Common myeloid progenitor, CD34-positive (primary cell): Measurements from ENCODE around the gene CYP27B1.

Experiments
- CTCF ChIA-PET: fragments of 350-600 bp; sonication (Branson Sonifier 250); formaldehyde crosslinking; loops from one replicate; lab custom pipeline; 2021; ENCODE audit warnings: antibody characterized with exemption; lab: Charles Lee
- POLR2A ChIA-PET: fragments of 350-600 bp; sonication (Branson Sonifier 250); formaldehyde crosslinking; loops from one replicate; lab custom pipeline; 2021; ENCODE audit warnings: antibody characterized with exemption; lab: Charles Lee
- DNase-seq, 3 donors: peaks; one replicate each; pipeline versions ENCODE4 v3.0.0 to v3.0.0-alpha.2; 2013
- H3K27ac ChIP-seq, 2 experiments: 1 replicate in 1 of 2; 2 replicates in 1 of 2; pipeline ENCODE4 v1.7.0; 2013; ENCODE audit warnings: inconsistent platforms in 2 of 2, low read length in 2 of 2, mild to moderate bottlenecking in 2 of 2, low read depth in 1 of 2, moderate library complexity in 1 of 2; ENCODE audit not compliant: severe bottlenecking in 2 of 2, insufficient read depth in 1 of 2, poor library complexity in 1 of 2
- H3K27me3 ChIP-seq, 5 experiments: replicated peaks in 2 of 5; 1 replicate in 3 of 5; 2 replicates in 2 of 5; pipeline versions ENCODE4 v1.6.1 to v1.7.0; 2013; ENCODE audit warnings: low read length in 4 of 5, mild to moderate bottlenecking in 2 of 5, moderate library complexity in 2 of 5, inconsistent platforms in 1 of 5; ENCODE audit not compliant: insufficient read depth in 5 of 5, control insufficient read depth in 4 of 5
- H3K36me3 ChIP-seq, 4 experiments: 1 replicate in 2 of 4; 2 replicates in 2 of 4; pipeline versions ENCODE4 v1.6.1 to v1.7.0; 2013; ENCODE audit warnings: low read length in 3 of 4, control low read depth in 1 of 4, mild to moderate bottlenecking in 1 of 4; ENCODE audit not compliant: control insufficient read depth in 4 of 4, insufficient read depth in 4 of 4
- H3K4me1 ChIP-seq, 4 experiments: 1 replicate in 3 of 4; 2 replicates in 1 of 4; pipeline versions ENCODE4 v1.6.1 to v1.7.1; 2013; ENCODE audit warnings: low read length in 3 of 4, mild to moderate bottlenecking in 3 of 4, control low read depth in 1 of 4, inconsistent platforms in 1 of 4, moderate library complexity in 1 of 4; ENCODE audit not compliant: control insufficient read depth in 4 of 4, insufficient read depth in 4 of 4; ENCODE audit errors: control extremely low read depth in 1 of 4
- H3K4me3 ChIP-seq, 7 experiments: 1 replicate in 4 of 7; 2 replicates in 3 of 7; pipeline versions ENCODE4 v1.5.1 to v1.7.0; 2013; ENCODE audit warnings: mild to moderate bottlenecking in 7 of 7, low read length in 6 of 7, moderate library complexity in 6 of 7, inconsistent platforms in 2 of 7, low read depth in 2 of 7, control low read depth in 1 of 7; ENCODE audit not compliant: insufficient read depth in 4 of 7, control insufficient read depth in 1 of 7; ENCODE audit errors: extremely low read depth in 1 of 7
- H3K9me3 ChIP-seq, 5 experiments: 1 replicate in 4 of 5; 2 replicates in 1 of 5; pipeline versions ENCODE4 v1.6.1 to v1.7.1; 2013; ENCODE audit warnings: low read length in 4 of 5, mild to moderate bottlenecking in 2 of 5, inconsistent platforms in 1 of 5, low read depth in 1 of 5, moderate library complexity in 1 of 5; ENCODE audit not compliant: control insufficient read depth in 4 of 5, insufficient read depth in 2 of 5; ENCODE audit errors: control extremely low read depth in 1 of 5
- whole genome bisulfite sequencing: methylation state at CpG from one replicate; pipeline ENCODE4 v1.1.5; 2013; ENCODE audit not compliant: insufficient coverage; 5-methylcytosine and 5-hydroxymethylcytosine counted together

The CYP27B1 gene

GRCh38 chr12:57734591-57734990 is 32.3 kb downstream of the CYP27B1 start:
- ChIA-PET POLR2A (no interaction called here), CTCF (interaction anchor here (1.6 kb wide), 1 partner anchor 9 kb away, joined by 6 read pairs; the partner anchor contains the start of gene TSPAN31)

DNA sequence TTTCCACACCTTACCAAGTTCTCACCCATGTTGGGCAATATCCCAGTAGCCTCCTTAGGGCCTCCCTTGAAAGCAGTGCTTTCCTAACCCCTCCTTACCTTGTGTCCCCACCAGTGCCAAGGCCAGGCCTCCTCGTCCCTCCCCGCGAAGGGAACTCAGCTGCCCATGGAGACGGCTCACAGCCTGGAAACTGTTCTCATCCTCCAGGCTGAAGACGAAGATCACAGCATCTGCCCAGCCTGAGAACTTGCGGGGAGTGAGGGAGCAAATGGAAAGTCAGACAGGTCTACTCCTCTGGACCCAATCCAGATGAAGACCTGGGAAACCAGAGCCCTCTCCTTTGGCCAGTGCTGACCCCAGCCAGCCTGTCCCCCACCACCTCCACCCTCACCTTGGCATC is 33.0 kb downstream of the CYP27B1 start:
- Histone ChIP-seq H3K27ac (no peak overlapping the region), H3K9me3 (no peaks in the 10 kb centered on the region), H3K36me3 (peaks cover 14 to 85% (median 68%) of the 10 kb centered on the region in 4 experiments), H3K27me3 (no peaks in the 10 kb centered on the region), H3K4me1 (peaks cover 0 to under 1% (median under 1%) of the 10 kb centered on the region in 4 experiments), H3K4me3 (no peak overlapping the region)
- POLR2A ChIA-PET, result no interaction called here
- DNase-seq, result no peak
- CTCF ChIA-PET, result interaction anchor here (1.4 to 1.6 kb wide), 2 partner anchors 13 to 101 kb away, joined by 4 to 7 read pairs; partner anchors contain the start of gene B4GALNT1
- 99% methylated on average over 6 of the region's 6 CpGs for WGBS

More at GRCh38 chr12:57734591-57734990, 32.3 kb downstream of the CYP27B1 start:
- peaks cover 14 to 86% (median 63%) of the 10 kb centered on the region in 4 experiments for H3K36me3 ChIP-seq
- DNase-seq, result no peak
- H3K4me1 ChIP-seq, result peaks cover 0 to 8% (median 7%) of the 10 kb centered on the region in 4 experiments
- peak overlapping the region in 1 of 2 experiments; percentile 52 for H3K27ac ChIP-seq
- no peaks in the 10 kb centered on the region for H3K9me3 ChIP-seq
- no peak overlapping the region for H3K4me3 ChIP-seq
- 100% methylated on average over 4 of the region's 4 CpGs for WGBS
- no peaks in the 10 kb centered on the region for H3K27me3 ChIP-seq

GRCh38 chr12:57732726-57733593 is 33.9 kb downstream of the CYP27B1 start:
- Histone ChIP-seq H3K4me3 (no peak overlapping the region), H3K27ac (peak overlapping the region in 1 of 2 experiments; percentile 8), H3K27me3 (no peaks in the 10 kb centered on the region), H3K36me3 (peaks cover 14 to 91% (median 71%) of the 10 kb centered on the region in 4 experiments), H3K9me3 (no peaks in the 10 kb centered on the region), H3K4me1 (no peaks in the 10 kb centered on the region)
- WGBS, result 98% methylated on average over 7 of the region's 11 CpGs
- ChIA-PET CTCF (interaction anchor here (0.7 to 1.6 kb wide), 6 partner anchors 9 to 103 kb away, joined by 3 to 7 read pairs (median 4); partner anchors contain the start of gene B4GALNT1), POLR2A (interaction anchor here (0.6 to 0.8 kb wide), 2 partner anchors 10 to 1529 kb away, joined by 3 read pairs; no protein-coding TSS in a partner anchor)
- no peak for DNase-seq

DNA sequence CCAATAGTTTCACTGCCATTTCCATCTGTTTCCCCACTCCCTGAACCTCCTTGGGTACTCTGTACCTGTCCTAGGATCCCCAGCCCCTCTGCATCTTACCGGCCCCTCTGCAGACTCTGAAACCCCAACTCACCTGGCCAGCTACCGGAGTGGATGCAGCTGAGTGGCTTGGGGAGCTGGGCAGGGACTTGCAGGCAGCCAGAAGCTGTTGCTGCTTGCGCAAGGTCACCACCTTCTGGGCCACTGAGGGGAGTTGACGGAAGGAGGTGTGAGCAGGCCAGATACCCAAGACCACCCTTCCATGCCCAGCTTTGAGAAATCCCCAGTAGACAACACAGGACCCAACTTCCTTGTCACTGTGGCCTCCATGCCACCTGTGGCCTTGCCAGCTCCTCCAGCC is 34.6 kb downstream of the CYP27B1 start:
- Histone ChIP-seq H3K9me3 (no peaks in the 10 kb centered on the region), H3K27me3 (no peaks in the 10 kb centered on the region), H3K36me3 (peaks cover 14 to 92% (median 75%) of the 10 kb centered on the region in 4 experiments), H3K27ac (peak overlapping the region in 1 of 2 experiments; percentile 6), H3K4me3 (no peak overlapping the region), H3K4me1 (no peaks in the 10 kb centered on the region)
- DNase-seq, result no peak
- 100% methylated on average over 2 of the region's 4 CpGs for WGBS
- ChIA-PET CTCF (interaction anchor here (1.4 to 1.6 kb wide), 3 partner anchors 10 to 99 kb away, joined by 4 to 7 read pairs (median 4); partner anchors contain the start of gene B4GALNT1), POLR2A (interaction anchor here (0.5 kb wide), 1 partner anchor 108 kb away, joined by 4 read pairs; no protein-coding TSS in a partner anchor)

DNA sequence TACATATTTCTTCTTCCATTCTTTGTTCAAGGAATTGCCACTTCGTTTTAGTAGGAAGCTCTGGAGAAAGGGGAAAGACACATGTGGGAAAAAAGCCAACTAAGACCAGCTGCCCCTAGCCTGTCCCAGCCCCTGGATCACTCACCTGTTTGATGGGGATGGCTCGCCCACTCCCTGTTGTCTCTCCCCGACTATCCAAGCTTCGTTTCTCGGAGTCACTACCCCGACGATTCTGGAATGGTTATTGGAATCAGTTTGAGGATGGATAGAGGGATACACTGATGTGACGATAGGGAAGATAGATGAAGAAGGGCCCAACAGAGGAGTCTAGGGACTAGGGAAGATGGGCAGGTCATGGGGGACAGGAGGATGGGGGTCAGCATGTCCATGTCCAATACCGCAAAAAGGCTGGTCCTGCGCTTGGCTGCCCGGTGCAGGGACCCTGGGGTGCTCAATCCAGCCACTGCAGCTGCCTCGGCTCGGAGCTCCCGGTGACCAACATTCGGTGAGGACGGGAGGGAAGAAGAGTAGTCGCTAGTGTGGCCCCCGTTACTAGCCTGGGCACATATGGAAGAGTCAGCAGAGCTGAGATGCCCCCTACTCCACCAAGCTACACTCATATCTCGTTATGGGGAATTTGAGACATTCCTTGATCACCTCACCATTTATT is 35.3 kb downstream of the CYP27B1 start:
- Histone ChIP-seq H3K4me1 (no peaks in the 10 kb centered on the region), H3K36me3 (peaks cover 14 to 92% (median 77%) of the 10 kb centered on the region in 4 experiments), H3K27me3 (no peaks in the 10 kb centered on the region), H3K4me3 (no peak overlapping the region), H3K9me3 (no peaks in the 10 kb centered on the region), H3K27ac (no peak overlapping the region)
- CTCF ChIA-PET, result interaction anchor here (1.5 kb wide), 1 partner anchor 10 kb away, joined by 4 read pairs; no protein-coding TSS in a partner anchor
- DNase-seq, result no peak
- POLR2A ChIA-PET, result interaction anchor here (0.5 to 1.2 kb wide), 2 partner anchors 9 to 109 kb away, joined by 4 to 7 read pairs; no protein-coding TSS in a partner anchor
- WGBS, result 94% methylated on average over 15 of the region's 19 CpGs

DNA sequence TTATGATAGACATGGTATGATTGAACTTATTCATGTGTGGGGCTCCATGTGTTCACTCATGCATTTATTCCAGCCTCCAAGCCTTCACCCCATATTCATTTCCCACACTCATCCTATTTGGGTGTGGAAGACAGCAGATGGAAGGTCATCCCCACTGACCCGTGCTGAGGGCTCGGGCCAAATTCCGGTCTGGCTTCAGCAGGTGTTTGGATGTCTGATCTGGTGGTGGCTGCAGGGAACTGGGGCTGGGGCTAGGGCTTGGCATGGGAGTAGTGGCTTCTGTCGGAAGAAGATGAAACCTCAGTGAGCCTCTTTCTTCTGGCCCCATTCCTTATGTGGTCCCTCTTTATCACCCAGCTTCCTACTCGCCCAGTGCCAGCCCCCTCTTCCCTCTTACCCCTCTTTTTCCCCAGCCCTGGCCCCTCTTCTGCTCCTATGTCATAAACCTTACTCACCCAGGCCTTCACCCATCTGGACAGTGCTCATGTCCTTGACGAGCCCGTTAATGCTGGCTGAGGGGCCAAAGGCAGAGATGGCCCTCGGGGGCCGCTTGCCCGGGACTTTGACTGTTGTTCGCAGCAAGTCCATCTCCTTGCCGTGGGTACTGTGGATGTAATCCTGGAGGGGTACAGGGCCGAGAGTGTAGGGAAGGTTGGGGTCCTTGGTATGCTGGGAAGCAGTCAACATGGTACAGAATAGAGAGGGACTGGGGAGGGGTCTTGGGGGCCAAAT is 36.4 kb downstream of the CYP27B1 start:
- CTCF ChIA-PET, result interaction anchor here (2.7 kb wide), 1 partner anchor 11 kb away, joined by 9 read pairs; no protein-coding TSS in a partner anchor
- no peaks in the 10 kb centered on the region for H3K27me3 ChIP-seq

More for the DNA sequence above, 36.4 kb downstream of the CYP27B1 start:
- Histone ChIP-seq H3K27ac (no peak overlapping the region), H3K9me3 (no peaks in the 10 kb centered on the region), H3K4me3 (no peak overlapping the region), H3K36me3 (peaks cover 14 to 95% (median 79%) of the 10 kb centered on the region in 4 experiments), H3K4me1 (no peaks in the 10 kb centered on the region)
- DNase-seq, result no peak
- WGBS, result 97% methylated on average over 7 of the region's 13 CpGs
- POLR2A ChIA-PET, result interaction anchor here (1.2 kb wide), 1 partner anchor 10 kb away, joined by 7 read pairs; no protein-coding TSS in a partner anchor
